Neutrophil (primary cell): ENCODE data around the gene ABCA1.
"Not testable (repeated sequence)": the region's sequence is repeated elsewhere in the genome, so short reads cannot be mapped to it uniquely, and the experiment has no call there.

Experiments used
- H3K27ac ChIP-seq: fragments of 200-600 bp; sonication (generic); 2 replicates; pipeline ENCODE4 v1.5.1; 2016; ENCODE audit warnings: mild to moderate bottlenecking, moderate library complexity
- H3K27me3 ChIP-seq: fragments of 200-600 bp; sonication (generic); 2 replicates; pipeline ENCODE4 v1.6.0; 2016; ENCODE audit warnings: mild to moderate bottlenecking
- H3K36me3 ChIP-seq: fragments of 200-600 bp; sonication (generic); 2 replicates; pipeline ENCODE4 v1.5.1; 2017
- H3K4me1 ChIP-seq, 2 experiments: fragments of 200-600 bp in 1 of 2; sonication (generic) in 1 of 2; 1 replicate in 1 of 2; 2 replicates in 1 of 2; pipeline versions ENCODE4 v1.5.1 to v1.6.1; 2013 to 2016; ENCODE audit warnings: low read depth in 1 of 2, low read length in 1 of 2, mild to moderate bottlenecking in 1 of 2, moderate library complexity in 1 of 2; ENCODE audit not compliant: control insufficient read depth in 1 of 2, insufficient read depth in 1 of 2
- H3K4me3 ChIP-seq, 2 experiments: fragments of 200-600 bp in 1 of 2; sonication (generic) in 1 of 2; 1 replicate in 1 of 2; 2 replicates in 1 of 2; pipeline ENCODE4 v1.5.1; 2013 to 2016; ENCODE audit warnings: low read depth in 1 of 2, low read length in 1 of 2, mild to moderate bottlenecking in 1 of 2, moderate library complexity in 1 of 2
- H3K9me3 ChIP-seq: fragments of 200-600 bp; sonication (generic); 2 replicates; pipeline ENCODE4 v1.5.1; 2016
- TF ChIP-seq, protein P1 (sequence below): fragments of 200-600 bp; sonication (generic); IDR thresholded peaks from 2 replicates; pipeline ENCODE4 v1.5.1; 2016; ENCODE audit warnings: antibody characterized with exemption

ABCA1 gene

DNA sequence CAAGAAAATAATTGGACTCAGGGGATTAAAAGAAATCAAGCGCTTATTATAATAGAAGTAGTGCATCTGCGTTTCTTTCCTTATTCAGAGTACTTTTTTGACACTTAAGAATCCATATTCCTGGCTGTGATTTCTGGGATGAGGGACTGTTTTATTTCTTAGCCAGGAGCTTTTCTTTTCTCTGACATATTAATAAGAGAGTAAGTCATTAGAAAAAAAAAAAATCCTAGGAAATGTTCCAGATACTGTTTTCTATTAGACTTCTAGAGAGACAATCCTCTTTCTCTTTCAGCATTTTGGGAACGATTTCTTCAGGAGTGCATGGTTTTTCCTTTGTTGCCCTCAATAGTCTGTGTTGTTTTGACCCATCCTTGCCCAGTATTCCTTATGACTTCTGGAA is 8.3 kb upstream of the ABCA1 start:
- H3K9me3 ChIP-seq = no peaks in the 10 kb centered on the region
- H3K4me1 ChIP-seq = no peaks in the 10 kb centered on the region
- TF ChIP-seq, protein P1, sequence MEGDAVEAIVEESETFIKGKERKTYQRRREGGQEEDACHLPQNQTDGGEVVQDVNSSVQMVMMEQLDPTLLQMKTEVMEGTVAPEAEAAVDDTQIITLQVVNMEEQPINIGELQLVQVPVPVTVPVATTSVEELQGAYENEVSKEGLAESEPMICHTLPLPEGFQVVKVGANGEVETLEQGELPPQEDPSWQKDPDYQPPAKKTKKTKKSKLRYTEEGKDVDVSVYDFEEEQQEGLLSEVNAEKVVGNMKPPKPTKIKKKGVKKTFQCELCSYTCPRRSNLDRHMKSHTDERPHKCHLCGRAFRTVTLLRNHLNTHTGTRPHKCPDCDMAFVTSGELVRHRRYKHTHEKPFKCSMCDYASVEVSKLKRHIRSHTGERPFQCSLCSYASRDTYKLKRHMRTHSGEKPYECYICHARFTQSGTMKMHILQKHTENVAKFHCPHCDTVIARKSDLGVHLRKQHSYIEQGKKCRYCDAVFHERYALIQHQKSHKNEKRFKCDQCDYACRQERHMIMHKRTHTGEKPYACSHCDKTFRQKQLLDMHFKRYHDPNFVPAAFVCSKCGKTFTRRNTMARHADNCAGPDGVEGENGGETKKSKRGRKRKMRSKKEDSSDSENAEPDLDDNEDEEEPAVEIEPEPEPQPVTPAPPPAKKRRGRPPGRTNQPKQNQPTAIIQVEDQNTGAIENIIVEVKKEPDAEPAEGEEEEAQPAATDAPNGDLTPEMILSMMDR = no peak
- no peak overlapping the region for H3K27ac ChIP-seq
- no peak overlapping the region for H3K4me3 ChIP-seq
- no peaks in the 10 kb centered on the region for H3K36me3 ChIP-seq
- no peaks in the 10 kb centered on the region for H3K27me3 ChIP-seq

DNA sequence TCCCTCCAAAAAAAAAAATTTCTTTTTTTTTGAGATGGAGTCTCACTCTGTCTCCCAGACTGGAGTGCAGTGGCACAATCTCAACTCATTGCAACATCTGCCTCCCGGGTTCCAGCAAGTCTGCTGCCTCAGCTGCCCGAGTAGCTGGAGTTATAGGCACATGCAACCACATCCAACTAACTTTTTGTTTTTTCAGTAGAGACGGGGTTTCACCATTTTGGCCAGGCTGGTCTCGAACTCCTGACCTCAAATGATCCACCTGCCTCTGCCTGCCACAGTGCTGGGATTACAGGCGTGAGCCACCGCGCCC is 7.5 kb upstream of the ABCA1 start:
- not testable (repeated sequence) for H3K4me1 ChIP-seq, H3K9me3 ChIP-seq, H3K27ac ChIP-seq, H3K27me3 ChIP-seq, H3K36me3 ChIP-seq, H3K4me3 ChIP-seq

DNA sequence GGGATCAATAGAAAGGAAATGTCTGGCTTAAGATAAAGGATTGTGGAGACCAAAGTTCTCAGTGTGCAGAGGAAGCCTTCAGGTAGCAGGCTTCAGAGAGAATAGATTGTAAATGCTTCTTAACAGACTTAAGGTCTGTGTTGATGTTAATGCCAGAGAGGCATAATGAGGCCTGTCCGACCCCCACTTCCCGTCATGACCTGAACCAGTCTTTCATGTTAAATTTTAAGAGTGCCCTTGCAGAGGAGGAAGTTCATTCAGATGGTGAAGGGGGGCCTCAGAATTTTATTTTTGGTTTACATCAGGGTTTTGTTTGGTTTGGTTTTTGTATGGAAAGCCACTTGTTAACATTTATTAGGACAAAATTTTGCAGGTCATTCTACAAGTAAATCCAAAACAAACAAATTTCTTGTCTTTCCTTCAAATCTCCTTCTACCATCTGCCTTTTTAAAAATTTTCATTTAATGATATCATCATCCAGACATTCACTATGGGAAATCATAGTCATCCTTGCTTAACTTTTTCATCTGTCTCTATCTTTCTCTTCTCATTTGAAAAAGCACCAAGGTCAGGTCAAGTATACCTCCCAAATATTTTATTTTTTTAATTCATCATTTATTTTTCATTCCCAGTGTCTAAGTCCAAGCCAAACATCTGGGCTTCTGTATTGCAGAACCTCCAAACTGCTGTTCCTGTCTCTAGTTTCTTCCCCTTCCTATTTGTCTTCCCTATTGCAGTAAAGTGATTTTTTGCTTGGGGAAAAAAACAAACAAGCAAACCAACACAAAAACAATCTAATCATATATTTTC is 6.9 kb upstream of the ABCA1 start:
- Histone ChIP-seq H3K9me3 (no peaks in the 10 kb centered on the region), H3K27ac (no peak overlapping the region), H3K27me3 (no peaks in the 10 kb centered on the region), H3K36me3 (no peaks in the 10 kb centered on the region), H3K4me1 (no peaks in the 10 kb centered on the region), H3K4me3 (no peak overlapping the region)
- TF ChIP-seq, protein P1 = no peak

DNA sequence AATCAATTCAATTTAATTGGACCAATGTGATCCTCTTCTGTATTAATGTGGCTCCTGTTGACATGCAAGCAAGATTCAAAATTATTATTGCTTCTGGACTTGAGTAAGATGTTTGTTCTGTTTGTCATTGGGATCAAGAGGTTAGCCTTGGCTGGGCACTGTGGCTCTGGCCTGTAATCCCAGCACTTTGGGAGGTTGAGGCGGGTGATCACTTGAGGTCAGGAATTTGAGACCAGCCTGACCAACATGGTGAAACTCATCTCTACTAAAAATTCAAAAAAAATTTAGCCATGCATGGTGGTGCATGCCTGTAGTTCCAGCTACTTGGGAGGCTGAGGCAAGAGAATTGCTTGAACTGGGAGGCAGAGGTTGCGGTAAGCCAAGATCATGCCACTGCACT is 5.1 kb upstream of the ABCA1 start:
- H3K27ac ChIP-seq, H3K4me3 ChIP-seq, H3K9me3 ChIP-seq, H3K4me1 ChIP-seq, H3K27me3 ChIP-seq, H3K36me3 ChIP-seq: not testable (repeated sequence)

DNA sequence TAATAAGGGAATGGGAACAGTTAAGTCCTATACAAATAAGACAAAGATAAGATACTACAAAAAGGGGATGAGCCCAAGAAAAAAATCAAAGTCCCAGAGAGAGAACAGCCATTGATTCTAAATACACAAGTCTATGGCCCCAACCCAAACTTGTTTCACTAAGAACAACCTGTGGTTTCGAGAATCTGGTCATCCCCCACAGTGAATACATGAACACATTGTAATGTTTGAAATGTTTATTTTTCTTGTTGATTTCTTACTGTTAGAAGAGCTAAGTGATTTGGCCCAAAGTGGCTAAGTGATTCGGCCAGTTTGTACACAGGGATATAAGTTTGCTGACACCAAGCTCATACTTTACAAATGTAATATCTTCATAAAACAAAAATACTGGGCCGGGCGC is 3.3 kb upstream of the ABCA1 start:
- H3K4me1 ChIP-seq = peaks cover 7 to 14% of the 10 kb centered on the region in 2 experiments
- no peak overlapping the region for H3K4me3 ChIP-seq
- no peaks in the 10 kb centered on the region for H3K36me3 ChIP-seq
- H3K27me3 ChIP-seq = no peaks in the 10 kb centered on the region
- no peaks in the 10 kb centered on the region for H3K9me3 ChIP-seq
- no peak overlapping the region for H3K27ac ChIP-seq
- TF ChIP-seq, protein P1 = no peak

DNA sequence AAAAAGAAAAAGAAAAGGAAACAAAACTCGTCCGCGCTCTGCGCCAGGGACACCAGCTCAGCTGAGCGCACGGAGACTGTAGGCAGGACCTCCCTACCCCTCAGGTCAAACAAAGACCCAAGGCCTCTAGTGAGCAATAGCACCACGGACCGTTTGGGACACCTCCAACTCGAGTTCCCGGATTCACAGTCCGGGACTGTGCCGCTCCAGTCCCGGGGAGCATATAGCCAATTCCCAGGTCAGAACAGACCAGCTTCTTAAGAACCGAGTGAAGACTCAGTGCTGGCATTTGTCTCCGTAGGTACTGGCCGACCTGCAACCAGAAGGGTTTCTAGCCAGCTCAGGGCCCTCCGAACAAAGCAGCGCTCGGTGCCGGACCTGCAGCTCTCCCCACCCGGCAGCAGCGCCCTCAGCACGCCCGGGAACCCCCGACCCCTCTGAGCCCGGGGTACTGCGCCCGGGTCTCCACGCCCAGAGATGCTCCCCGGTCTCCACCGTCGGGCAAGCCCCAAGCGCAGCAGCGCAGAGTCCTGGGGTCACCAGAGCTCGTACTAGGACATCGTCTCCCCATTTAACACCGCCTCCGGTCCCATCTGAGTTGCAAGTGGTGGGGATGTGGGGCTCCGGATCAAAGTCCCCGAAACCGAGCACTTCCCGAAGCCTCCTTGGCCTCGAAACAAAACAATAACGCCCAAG is 591 bp downstream of the ABCA1 start:
- Histone ChIP-seq H3K27me3 (no peaks in the 10 kb centered on the region), H3K4me3 (peak overlapping the region; percentile 91 to 94), H3K9me3 (no peaks in the 10 kb centered on the region), H3K27ac (peak overlapping the region; percentile 92), H3K4me1 (peaks cover 19 to 25% of the 10 kb centered on the region in 2 experiments), H3K36me3 (peaks cover 6% of the 10 kb centered on the region)
- TF ChIP-seq, protein P1 = no peak
